Esophagus squamous epithelium (tissue), 4 donors: ENCODE measurements around the gene TIMM22.

Source experiments
- POLR2A ChIP-seq, 4 donors: fragments of 450-650 bp; IDR thresholded peaks; one replicate each; pipeline ENCODE4 v1.6.1; 2017; ENCODE audit warnings: antibody characterized with exemption in 4 of 4, mild to moderate bottlenecking in 4 of 4, moderate library complexity in 3 of 4
- TF ChIP-seq, protein P1 (sequence below), 6 experiments: fragments of 450-650 bp in 4 of 6; fragments of 200-600 bp in 2 of 6; sonication (generic) in 2 of 6; IDR thresholded peaks; one replicate each; pipeline ENCODE4 v1.5.1; 2016 to 2019; ENCODE audit warnings: antibody characterized with exemption in 6 of 6, mild to moderate bottlenecking in 4 of 6, moderate library complexity in 4 of 6

DNA sequence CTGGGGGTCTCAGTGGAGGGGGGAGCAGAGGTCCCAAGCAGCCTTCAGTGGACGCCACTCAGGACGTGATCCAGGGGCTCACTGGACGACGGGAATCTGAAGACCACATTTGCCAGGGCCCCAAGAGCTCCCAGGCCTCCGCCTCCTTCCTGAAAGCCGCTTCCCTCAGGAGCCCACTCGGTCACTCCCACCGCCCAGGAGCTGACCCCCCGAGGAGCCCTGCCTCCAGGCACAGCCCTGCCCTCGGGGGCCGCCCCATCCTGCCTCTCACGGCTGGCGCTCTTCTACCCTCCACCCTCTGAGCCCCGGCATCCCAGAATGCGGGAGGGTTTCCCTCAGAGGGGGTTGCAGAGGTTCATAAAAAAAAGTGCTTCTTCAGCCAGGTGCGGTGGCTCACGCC lies 24.2 kb downstream of the TIMM22 start:
- TF ChIP-seq, protein P1, sequence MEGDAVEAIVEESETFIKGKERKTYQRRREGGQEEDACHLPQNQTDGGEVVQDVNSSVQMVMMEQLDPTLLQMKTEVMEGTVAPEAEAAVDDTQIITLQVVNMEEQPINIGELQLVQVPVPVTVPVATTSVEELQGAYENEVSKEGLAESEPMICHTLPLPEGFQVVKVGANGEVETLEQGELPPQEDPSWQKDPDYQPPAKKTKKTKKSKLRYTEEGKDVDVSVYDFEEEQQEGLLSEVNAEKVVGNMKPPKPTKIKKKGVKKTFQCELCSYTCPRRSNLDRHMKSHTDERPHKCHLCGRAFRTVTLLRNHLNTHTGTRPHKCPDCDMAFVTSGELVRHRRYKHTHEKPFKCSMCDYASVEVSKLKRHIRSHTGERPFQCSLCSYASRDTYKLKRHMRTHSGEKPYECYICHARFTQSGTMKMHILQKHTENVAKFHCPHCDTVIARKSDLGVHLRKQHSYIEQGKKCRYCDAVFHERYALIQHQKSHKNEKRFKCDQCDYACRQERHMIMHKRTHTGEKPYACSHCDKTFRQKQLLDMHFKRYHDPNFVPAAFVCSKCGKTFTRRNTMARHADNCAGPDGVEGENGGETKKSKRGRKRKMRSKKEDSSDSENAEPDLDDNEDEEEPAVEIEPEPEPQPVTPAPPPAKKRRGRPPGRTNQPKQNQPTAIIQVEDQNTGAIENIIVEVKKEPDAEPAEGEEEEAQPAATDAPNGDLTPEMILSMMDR (IDR thresholded peaks at IDR 0.05), result no peak
- no peak for TF ChIP-seq POLR2A (IDR thresholded peaks at IDR 0.05)
